Nephron (organoid): Measurements from ENCODE around the gene MLKL.

Source experiments
- H3K27ac Mint-ChIP-seq, 3 experiments: 2 replicates each; pipeline ENCODE4 v1.8.0; 2020; ENCODE audit warnings: mixed read lengths in 3 of 3, mild to moderate bottlenecking in 2 of 3, moderate library complexity in 1 of 3
- H3K27me3 Mint-ChIP-seq: 2 replicates; pipeline ENCODE4 v1.8.0; 2021; ENCODE audit warnings: low read depth, mild to moderate bottlenecking, moderate library complexity, mixed read lengths
- H3K36me3 Mint-ChIP-seq: 2 replicates; pipeline ENCODE4 v1.8.0; 2020; ENCODE audit warnings: low read depth, mixed read lengths
- H3K4me1 Mint-ChIP-seq: 2 replicates; pipeline ENCODE4 v1.8.0; 2020; ENCODE audit warnings: mixed read lengths
- H3K4me3 Mint-ChIP-seq, 3 experiments: 2 replicates each; pipeline ENCODE4 v1.8.0; 2020; ENCODE audit warnings: mild to moderate bottlenecking in 3 of 3, mixed read lengths in 3 of 3, moderate library complexity in 2 of 3
- H3K9me3 Mint-ChIP-seq: 2 replicates; pipeline ENCODE4 v1.8.0; 2020; ENCODE audit warnings: mixed read lengths
- CTCF ChIP-seq, 3 experiments: fragments of 200-600 bp; sonication (generic); IDR thresholded peaks; one replicate each; pipeline ENCODE4 v1.5.0; 2021; ENCODE audit warnings: antibody characterized with exemption in 3 of 3; ENCODE audit not compliant: unreplicated experiment in 3 of 3

Gene MLKL

GRCh38 chr16:74695450-74696422, 4.9 kb downstream of the MLKL start:
- Mint-ChIP-seq H3K4me1 (peaks cover 6% of the 10 kb centered on the region), H3K4me3 (peak overlapping the region; percentile 89 to 95 (median 92)), H3K27me3 (peaks cover 7% of the 10 kb centered on the region), H3K36me3 (no peaks in the 10 kb centered on the region), H3K27ac (peak overlapping the region in 1 of 3 experiments; percentile 83), H3K9me3 (no peaks in the 10 kb centered on the region)
- no peak for TF ChIP-seq CTCF (IDR thresholded peaks at IDR 0.05; ENCODE audit: unreplicated experiment in 3 of 3)

DNA sequence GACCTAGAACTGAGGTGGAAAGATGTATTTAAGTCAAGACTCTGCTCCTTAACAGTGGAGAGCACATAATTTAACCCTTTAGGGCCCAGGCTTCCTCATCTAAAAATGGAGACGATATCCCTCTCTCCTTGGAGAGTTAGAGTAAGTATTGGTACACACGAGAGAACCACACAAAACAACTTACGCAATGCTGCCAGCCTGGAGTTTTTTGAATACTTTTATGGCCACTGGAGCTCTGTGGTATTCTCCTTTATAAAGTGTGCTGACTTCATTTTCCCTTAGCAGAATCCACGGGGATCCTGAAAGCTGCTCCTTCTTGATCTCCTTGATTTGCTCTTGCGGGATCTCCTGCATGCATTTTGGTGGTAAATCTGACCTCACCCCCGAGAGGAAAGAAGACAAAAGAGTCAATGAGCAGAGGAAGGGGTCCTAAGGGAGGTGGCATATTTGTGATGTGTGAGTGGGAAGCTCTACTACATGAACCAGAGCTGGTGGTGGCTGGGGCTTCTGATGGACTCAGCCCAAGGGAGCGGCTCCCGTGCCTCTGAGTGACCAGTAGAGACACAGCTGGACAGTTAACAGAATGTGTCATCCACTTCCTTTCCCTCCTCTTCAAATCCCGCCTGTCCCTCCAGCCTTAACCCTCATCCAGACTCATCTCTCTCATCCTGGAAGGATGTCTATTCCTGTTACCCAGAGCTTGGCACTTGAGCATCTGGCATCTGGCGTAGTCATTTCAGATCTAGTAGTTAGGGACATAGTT, 9.4 kb downstream of the MLKL start:
- Mint-ChIP-seq H3K27me3 (peaks cover 12% of the 10 kb centered on the region), H3K4me3 (no peak overlapping the region), H3K9me3 (no peaks in the 10 kb centered on the region), H3K4me1 (peaks cover 5% of the 10 kb centered on the region), H3K27ac (no peak overlapping the region), H3K36me3 (no peaks in the 10 kb centered on the region)
- TF ChIP-seq CTCF (IDR thresholded peaks at IDR 0.05; ENCODE audit: unreplicated experiment in 3 of 3): no peak

- Mint-ChIP-seq H3K36me3 (no peaks in the 10 kb centered on the region), H3K27ac (no peak overlapping the region), H3K4me1 (no peaks in the 10 kb centered on the region), H3K4me3 (no peak overlapping the region), H3K27me3 (no peaks in the 10 kb centered on the region), H3K9me3 (no peaks in the 10 kb centered on the region)
- TF ChIP-seq CTCF (IDR thresholded peaks at IDR 0.05; ENCODE audit: unreplicated experiment in 3 of 3): no peak
Measured at GRCh38 chr16:74682556-74682955, 18.1 kb downstream of the MLKL start.

DNA sequence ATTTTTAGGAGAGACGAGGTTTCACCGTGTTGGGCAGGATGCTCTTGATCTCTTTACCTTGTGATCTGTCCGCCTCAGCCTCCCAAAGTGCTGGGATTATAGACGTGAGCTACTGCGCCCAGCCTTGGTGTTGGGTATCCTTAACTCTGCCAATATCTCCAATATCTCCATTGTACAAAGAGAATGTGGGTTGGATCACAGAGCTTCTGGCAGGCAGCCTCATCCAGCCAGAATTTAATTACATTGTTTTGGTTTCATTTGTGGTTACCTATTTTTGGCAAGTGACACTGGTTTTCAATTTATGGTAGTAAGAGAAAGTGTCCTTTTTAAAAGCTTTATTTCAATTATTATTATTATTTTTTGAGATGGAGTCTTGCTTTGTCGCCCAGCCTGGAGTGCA, 20.0 kb downstream of the MLKL start:
- Mint-ChIP-seq H3K4me3 (no peak overlapping the region), H3K27ac (no peak overlapping the region), H3K27me3 (no peaks in the 10 kb centered on the region), H3K36me3 (no peaks in the 10 kb centered on the region), H3K4me1 (no peaks in the 10 kb centered on the region), H3K9me3 (no peaks in the 10 kb centered on the region)
- no peak for TF ChIP-seq CTCF (IDR thresholded peaks at IDR 0.05; ENCODE audit: unreplicated experiment in 3 of 3)

DNA sequence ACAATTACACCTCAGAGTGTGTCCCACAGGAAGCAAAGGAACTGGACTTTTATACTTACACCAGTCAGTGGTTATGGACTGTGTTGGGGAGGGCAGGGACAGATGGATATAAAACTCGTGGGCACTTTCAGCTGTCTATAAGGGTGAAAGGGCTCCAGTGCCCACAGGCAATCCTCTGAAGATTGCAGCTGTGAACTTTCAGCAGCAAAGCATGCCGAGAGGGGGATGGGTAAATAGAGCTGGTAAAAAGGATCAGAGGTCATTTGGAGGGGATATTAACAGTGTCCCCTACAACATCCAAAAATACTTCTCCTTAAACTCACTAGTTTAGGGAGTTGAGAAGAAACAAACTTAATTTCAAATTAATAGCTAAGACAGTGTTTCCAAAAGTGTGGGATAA, 20.7 kb downstream of the MLKL start:
- Mint-ChIP-seq H3K36me3 (no peaks in the 10 kb centered on the region), H3K9me3 (no peaks in the 10 kb centered on the region), H3K4me3 (no peak overlapping the region), H3K27me3 (no peaks in the 10 kb centered on the region), H3K4me1 (no peaks in the 10 kb centered on the region), H3K27ac (no peak overlapping the region)
- TF ChIP-seq CTCF (IDR thresholded peaks at IDR 0.05; ENCODE audit: unreplicated experiment in 3 of 3): no peak
